HG03521 (cell line): ENCODE data around the gene RPS15.
A peak's percentile ranks its signal among the peaks of the same experiment; 100 is the strongest.
"Not testable (repeated sequence)": the region's sequence is repeated elsewhere in the genome, so short reads cannot be mapped to it uniquely, and the experiment has no call there.

Experiments used
- ATAC-seq: cut with Tn5 transposase; IDR thresholded peaks from one replicate; pipeline ENCODE4 v1.9.1; 2021; ENCODE audit warnings: mild to moderate bottlenecking, moderate library complexity; ENCODE audit not compliant: unreplicated experiment

Gene RPS15

GRCh38 chr19:1467215-1467489 lies 29.0 kb downstream of the RPS15 start:
- ATAC-seq = no peak

- ATAC-seq = no peak
These were observed 29.5 kb downstream of the RPS15 start for GRCh38 chr19:1467490-1468273.

DNA sequence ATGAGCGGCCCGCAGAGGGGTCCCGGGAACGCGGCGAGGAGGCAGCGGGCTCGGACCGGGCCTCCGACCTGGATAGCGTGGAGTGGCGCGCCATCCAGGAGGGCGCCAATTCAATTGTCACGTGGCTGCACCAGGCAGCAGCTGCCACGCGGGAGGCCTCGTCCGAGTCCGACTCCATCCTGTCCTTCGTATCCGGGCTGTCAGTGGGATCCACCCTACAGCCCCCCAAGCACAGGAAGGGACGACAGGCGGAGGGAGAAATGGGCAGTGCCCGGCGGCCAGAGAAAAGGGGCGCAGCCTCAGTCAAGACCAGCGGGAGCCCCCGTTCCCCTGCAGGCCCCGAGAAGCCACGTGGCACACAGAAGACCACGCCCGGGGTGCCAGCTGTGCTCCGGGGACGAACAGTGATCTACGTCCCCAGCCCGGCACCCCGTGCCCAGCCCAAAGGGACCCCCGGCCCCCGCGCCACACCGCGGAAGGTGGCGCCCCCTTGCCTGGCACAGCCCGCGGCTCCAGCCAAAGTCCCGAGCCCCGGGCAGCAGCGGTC lies 30.2 kb downstream of the RPS15 start:
- no peak for ATAC-seq

DNA sequence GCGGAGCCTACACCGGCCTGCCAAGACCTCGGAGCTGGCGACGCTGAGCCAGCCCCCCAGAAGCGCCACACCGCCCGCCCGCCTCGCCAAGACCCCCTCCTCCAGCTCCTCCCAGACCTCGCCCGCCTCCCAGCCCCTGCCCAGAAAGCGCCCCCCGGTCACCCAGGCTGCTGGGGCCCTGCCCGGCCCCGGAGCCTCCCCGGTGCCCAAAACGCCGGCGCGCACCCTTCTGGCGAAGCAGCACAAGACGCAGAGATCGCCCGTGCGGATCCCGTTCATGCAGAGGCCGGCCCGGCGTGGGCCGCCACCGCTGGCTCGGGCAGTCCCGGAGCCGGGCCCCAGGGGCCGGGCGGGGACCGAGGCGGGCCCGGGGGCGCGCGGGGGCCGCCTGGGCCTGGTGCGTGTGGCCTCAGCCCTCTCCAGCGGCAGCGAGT lies 30.6 kb downstream of the RPS15 start:
- no peak for ATAC-seq

GRCh38 chr19:1469255-1470054 lies 31.3 kb downstream of the RPS15 start:
- no peak for ATAC-seq

GRCh38 chr19:1470055-1470304 lies 31.8 kb downstream of the RPS15 start:
- ATAC-seq = no peak

DNA sequence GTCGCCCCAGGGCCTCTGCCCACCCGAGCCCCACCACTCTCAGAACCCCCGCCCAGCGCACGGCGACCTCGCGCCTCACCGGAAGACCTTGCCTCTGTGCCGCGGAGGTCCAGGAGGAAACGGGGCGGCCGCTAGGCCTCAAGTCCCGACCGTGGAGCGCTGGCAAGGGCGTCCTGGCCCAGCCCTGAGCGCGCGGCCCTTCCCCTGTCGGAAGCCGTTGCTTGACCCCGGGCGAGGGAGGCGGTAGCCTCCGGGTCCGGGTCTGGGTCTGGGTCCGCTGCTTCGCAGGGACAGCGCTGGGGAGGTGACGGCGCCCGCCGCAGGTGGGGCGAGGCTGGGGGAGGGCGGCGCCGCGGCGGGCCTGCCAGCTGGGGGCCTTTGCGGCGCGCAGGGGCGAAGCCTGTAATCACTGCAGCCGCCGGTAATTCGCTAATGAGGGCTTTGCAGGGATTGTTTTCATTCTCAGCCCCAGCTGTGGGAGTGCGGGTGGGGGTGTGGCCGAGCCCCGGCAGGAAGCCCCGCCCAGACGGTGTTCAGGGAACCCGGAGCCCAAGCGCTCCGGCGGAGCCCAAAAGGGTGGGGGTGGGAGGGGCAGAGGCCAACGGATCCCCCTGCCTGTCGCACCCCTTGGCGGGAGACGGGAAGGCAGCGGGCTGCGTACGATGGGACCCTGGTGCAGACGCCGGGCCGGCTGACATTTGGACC lies 32.3 kb downstream of the RPS15 start:
- no peak for ATAC-seq

- no peak for ATAC-seq
These were observed 32.9 kb downstream of the RPS15 start for GRCh38 chr19:1471010-1471514.

DNA sequence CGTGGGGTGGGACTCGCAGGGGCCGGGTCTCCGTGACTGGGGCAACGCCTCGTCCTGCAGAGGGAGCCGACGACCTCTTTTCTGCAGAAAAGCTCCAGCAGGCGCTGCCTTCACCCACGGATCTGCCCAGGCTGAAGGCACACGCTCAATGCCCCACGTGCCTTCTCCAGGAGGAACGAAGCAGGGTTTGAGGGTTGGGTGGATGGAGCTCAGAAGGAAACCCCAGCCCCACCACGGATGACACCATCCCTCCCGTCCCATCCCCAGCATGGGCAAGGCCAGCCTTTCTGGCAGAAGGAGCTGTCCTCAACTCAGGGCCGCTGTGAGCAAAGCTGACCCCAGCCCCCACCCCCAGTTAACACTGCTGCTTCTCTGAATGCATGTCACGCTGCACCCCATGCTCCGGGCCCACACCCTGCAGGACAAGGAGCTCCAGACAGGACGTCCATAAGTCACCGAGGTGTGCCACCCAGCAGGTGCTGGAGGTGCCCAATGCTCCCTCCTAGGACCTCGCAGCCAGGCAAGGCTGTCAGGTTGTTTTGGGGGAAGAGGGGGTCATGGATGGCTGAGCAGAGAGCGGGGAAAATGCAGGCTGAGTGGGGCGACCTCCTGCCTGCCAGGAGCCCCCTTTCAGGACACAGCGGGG lies 33.4 kb downstream of the RPS15 start:
- ATAC-seq = no peak

- ATAC-seq = no peak
These were observed 34.3 kb downstream of the RPS15 start for GRCh38 chr19:1472231-1473084.

DNA sequence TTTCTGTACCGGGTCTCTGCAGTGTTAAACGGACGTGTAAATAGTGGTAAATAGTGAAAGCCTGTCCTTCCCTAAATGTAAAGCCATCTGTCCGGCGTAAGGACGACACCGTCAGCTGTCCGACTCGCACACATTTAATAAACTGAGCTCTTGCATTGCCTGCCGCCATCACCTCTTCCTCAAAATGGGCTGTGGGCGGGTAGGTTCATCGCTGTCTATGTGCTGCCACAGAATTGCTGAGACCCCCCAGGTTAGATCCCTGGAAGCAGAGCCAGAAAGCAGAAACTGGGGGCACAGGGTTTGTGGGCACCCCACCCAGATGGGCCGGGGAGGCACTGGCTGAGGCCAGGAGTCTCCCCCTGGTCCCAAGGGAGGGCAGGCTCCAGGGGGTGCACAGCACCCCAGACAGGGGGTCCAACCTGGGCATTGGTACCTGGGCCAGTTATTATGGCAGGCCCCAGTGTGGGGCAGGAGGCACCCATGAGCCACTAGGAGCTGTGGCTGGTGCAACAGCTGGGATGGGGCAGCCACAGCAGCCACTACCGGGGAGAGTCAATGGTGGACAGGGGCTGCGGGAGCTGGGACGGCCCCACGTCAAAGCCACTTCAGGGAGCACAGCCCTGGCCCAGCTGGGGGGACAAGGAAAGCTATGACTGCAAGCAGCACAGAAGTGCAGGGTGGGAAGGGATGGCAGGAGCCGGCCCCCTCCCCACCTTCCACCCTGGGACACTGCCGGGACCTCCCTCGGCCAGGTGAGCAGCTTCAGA lies 35.1 kb downstream of the RPS15 start:
- no peak for ATAC-seq

DNA sequence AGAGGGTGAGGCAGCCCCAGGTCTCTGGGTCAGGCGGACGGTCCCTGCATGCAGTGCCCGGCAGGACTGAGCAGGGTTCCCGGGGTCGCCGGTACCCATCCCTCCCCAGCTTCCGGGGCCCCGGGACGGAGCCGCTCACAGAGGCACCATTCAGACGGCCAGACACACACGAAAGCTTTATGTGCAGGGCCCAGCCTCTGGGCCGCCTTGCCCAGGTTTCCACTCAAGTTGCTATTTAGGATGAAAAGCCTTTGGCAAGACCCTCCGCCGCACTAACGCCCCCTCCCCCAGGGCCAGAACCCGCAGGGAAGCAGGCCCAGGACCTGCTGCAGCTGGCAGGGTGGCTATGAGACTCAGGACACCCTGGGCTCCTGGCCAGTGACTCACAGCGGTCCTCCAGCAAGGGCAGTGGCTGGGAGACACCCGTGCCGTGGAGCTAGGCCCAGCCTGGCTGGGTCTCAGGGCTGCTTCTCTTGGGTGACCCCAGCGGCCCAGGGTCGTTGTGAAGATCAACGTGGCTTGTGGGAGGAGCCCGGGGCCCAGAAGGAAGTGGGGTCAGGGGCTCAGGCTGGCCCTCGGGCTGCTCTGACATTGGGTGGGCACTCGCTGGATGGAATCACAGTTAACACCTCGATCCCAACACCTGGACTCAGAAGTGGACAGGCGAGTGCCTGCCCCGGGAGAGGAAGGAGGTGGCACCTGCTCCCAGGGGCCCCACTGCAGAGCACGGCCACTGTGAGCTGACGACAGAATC lies 36.0 kb downstream of the RPS15 start:
- no peak for ATAC-seq

DNA sequence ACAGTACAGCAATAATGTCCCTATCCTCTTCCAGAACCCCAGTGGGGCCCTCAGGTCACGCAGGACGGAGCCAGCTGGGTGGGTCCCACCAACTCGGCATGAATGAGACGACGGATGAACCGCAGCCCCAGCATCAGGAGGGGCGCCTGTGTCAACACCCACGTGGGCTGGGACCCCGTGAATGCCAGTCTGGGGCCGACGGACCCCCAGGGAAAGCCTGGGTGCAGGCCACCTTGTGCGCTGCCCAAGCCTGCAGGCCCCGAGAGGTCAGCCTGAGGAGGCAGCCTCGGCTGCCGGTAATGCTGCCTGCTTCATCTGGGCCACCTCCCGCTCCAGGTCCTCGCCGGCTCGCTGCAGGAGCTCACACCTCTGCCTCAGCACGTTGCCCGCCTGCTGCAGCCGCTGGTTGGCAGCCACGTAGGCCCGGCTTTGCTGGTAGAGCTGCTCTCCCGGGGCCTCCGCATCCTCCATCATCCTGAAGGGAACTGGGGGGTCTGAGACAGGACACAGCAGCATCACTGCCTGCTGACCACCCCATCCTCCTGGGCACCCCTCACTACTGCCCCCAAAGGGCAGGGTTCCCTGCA lies 36.7 kb downstream of the RPS15 start:
- no peak for ATAC-seq

GRCh38 chr19:1475751-1476437 lies 37.7 kb downstream of the RPS15 start:
- ATAC-seq = no peak

- not testable (repeated sequence) for ATAC-seq
These were observed 38.9 kb downstream of the RPS15 start for GRCh38 chr19:1477056-1477455.

- peak; percentile 78 for ATAC-seq
These were observed 40.9 kb downstream of the RPS15 start, which contains the start of gene C19orf25 for GRCh38 chr19:1478934-1479707. TSS of gene C19orf25 (minus strand) at chr19:1479215. CDS start at chr19:1478903, 312 bp downstream.
